ENCODE results near the gene CYP17A1. TPM values are rescaled to one million over a fixed set of nuclear protein-coding genes. Genes with fewer than 3 reads are reported as not detected.
A peak's percentile ranks its signal among the peaks of the same experiment; 100 is the strongest.

CYP17A1 gene
- total RNA-seq, 1 donor from 2014 or later, result not detected

DNA sequence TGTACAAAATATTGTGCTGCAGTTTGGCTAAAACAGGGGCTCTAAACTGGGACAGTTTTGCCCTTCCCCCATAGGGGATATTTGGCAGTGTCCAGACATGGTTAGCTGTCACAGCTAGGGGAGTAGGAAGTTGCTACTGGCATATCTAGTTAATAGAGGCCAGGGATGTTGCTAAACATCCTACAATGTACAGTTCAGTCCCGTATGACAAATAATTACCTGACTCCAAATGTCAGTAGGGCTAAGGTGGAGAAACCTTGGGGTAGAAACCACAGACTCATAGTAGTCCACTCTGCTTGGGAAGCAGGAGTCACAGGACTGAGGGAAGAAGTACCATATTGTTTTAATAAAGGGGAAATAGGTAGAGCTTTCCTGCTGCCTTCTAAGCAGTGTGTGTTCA is 53.6 kb downstream of the CYP17A1 start:
- peak overlapping the region; percentile 35 for H3K27ac Mint-ChIP-seq
- Histone ChIP-seq H3K79me2 (ENCODE audit: low read depth) (no peaks in the 10 kb centered on the region), H4K20me1 (ENCODE audit: low read depth) (peaks cover 7% of the 10 kb centered on the region), H3K27ac (no peak overlapping the region), H3K9me3 (ENCODE audit: low read depth) (no peaks in the 10 kb centered on the region), H3K4me3 (no peak overlapping the region), H3K27me3 (no peaks in the 10 kb centered on the region), H3F3A (ENCODE audit: low read depth) (peaks cover 1% of the 10 kb centered on the region), H3K4me2 (no peak overlapping the region), H3K9ac (no peak overlapping the region), H3K4me1 (peaks cover 19% of the 10 kb centered on the region), H2AFZ (replicated peaks) (no peak overlapping the region), H3K36me3 (no peaks in the 10 kb centered on the region)
- TF ChIP-seq EZH2phosphoT487 (IDR thresholded peaks at IDR 0.05) (no peak), EZH2 (IDR thresholded peaks at IDR 0.05) (no peak)
- TF ChIP-seq, protein P1, sequence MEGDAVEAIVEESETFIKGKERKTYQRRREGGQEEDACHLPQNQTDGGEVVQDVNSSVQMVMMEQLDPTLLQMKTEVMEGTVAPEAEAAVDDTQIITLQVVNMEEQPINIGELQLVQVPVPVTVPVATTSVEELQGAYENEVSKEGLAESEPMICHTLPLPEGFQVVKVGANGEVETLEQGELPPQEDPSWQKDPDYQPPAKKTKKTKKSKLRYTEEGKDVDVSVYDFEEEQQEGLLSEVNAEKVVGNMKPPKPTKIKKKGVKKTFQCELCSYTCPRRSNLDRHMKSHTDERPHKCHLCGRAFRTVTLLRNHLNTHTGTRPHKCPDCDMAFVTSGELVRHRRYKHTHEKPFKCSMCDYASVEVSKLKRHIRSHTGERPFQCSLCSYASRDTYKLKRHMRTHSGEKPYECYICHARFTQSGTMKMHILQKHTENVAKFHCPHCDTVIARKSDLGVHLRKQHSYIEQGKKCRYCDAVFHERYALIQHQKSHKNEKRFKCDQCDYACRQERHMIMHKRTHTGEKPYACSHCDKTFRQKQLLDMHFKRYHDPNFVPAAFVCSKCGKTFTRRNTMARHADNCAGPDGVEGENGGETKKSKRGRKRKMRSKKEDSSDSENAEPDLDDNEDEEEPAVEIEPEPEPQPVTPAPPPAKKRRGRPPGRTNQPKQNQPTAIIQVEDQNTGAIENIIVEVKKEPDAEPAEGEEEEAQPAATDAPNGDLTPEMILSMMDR (IDR thresholded peaks at IDR 0.05), result no peak
- no peaks in the 10 kb centered on the region for H3K9me3 Mint-ChIP-seq
- H3K4me3 Mint-ChIP-seq, result no peak overlapping the region
- H3K36me3 Mint-ChIP-seq, result peaks cover 2% of the 10 kb centered on the region
- no peak for DNase-seq (ENCODE audit: low spot score)
- H3K4me1 Mint-ChIP-seq, result peaks cover 42% of the 10 kb centered on the region
- H3K27me3 Mint-ChIP-seq (ENCODE audit: insufficient read depth, low read depth), result no peaks in the 10 kb centered on the region

DNA sequence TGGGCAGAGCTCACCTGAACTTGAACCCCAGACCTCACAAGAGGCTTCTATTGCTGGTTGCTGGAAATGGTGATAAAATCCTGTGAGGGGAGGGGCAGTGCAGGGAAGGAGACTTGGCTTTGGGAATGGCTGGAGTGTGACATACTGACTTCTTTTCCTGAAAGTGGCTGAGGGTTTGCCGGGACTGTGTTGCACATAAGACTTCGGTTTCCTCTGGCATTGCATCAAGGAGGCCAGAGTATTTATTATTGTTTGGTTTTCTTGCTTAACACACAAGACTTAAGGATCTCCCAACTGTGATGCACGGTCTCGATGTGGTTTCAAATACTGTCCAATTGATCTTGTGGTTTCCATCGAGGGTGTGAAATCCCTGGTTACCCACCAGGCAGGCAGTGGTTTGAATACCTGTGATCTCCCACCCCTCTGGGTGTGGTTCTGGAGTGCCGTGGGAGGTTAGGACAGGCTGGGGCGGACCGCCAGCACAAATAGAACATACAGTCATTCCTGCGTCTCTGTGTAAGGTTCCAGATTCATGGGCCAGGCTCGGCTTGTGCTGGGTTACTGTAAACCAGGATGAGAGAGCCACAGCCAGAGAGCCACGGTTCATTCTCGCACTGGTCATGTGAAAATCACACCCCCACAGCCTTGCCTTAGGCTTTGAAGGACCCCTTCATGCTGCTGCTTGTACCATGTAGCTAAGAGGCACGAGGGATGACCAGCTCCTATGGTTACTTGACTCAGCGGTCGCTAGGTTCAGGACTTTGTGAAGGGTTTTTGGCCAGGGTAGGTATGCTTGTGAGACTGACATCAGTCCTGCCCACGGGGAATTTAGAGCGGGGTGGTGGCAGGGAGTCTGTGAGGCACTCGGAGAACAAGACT is 54.3 kb downstream of the CYP17A1 start:
- peaks cover 8% of the 10 kb centered on the region for H3F3A ChIP-seq (ENCODE audit: low read depth)
- Mint-ChIP-seq H3K27ac (peak overlapping the region; percentile 35), H3K36me3 (no peaks in the 10 kb centered on the region), H3K4me1 (peaks cover 49% of the 10 kb centered on the region), H3K9me3 (no peaks in the 10 kb centered on the region), H3K27me3 (ENCODE audit: insufficient read depth, low read depth) (peaks cover 1% of the 10 kb centered on the region), H3K4me3 (no peak overlapping the region)
- no peaks in the 10 kb centered on the region for H3K36me3 ChIP-seq
- peaks cover 13% of the 10 kb centered on the region for H4K20me1 ChIP-seq (ENCODE audit: low read depth)
- no peak overlapping the region for H3K4me3 ChIP-seq
- H3K4me2 ChIP-seq, result no peak overlapping the region
- no peak overlapping the region for H3K27ac ChIP-seq
- peaks cover 25% of the 10 kb centered on the region for H3K4me1 ChIP-seq
- no peaks in the 10 kb centered on the region for H3K27me3 ChIP-seq
- H3K79me2 ChIP-seq (ENCODE audit: low read depth), result no peaks in the 10 kb centered on the region
- no peak overlapping the region for H2AFZ ChIP-seq (replicated peaks)
- H3K9me3 ChIP-seq (ENCODE audit: low read depth), result no peaks in the 10 kb centered on the region
- H3K9ac ChIP-seq, result no peak overlapping the region
- TF ChIP-seq EZH2phosphoT487 (IDR thresholded peaks at IDR 0.05) (no peak), EZH2 (IDR thresholded peaks at IDR 0.05) (no peak)
- TF ChIP-seq, protein P1 (IDR thresholded peaks at IDR 0.05), result no peak
- no peak for DNase-seq (ENCODE audit: low spot score)

DNA sequence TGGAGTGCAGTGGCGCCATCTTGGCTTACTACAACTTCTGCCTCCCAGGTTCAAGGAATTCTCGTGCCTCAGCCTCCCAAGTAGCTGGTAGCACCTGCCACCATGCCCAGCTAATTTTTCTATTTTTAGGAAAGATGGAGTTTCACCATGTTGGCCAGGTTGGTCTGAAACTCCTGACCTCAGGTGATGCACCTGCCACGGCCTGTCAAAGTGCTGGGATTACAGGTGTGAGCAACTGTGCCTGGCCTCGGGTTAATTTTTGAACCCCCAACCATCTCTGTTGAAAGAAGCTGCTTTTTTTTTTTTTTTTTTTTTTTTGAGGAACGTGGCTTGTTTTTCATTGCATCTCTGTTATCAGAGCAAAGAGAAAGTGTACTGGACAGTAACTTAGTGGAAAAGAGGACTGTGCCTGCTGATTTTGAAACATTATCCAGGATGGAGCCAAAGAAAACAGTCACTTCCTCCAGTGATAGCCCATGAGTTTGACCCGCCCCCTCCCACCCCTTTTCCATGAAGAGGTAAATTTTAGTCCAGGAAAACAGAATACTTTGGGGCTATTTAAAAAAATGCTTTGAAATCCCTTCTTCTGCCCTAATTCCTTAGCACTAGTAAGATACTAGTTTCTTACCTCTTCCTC is 55.2 kb downstream of the CYP17A1 start:
- no peaks in the 10 kb centered on the region for H3K79me2 ChIP-seq (ENCODE audit: low read depth)
- H3K4me2 ChIP-seq, result no peak overlapping the region
- peaks cover 3% of the 10 kb centered on the region for H3K27me3 Mint-ChIP-seq (ENCODE audit: insufficient read depth, low read depth)

More for the DNA sequence above, 55.2 kb downstream of the CYP17A1 start:
- H3K27me3 ChIP-seq, result no peaks in the 10 kb centered on the region
- H3K9me3 Mint-ChIP-seq, result no peaks in the 10 kb centered on the region
- H3K27ac Mint-ChIP-seq, result no peak overlapping the region
- no peaks in the 10 kb centered on the region for H3K9me3 ChIP-seq (ENCODE audit: low read depth)
- peaks cover 22% of the 10 kb centered on the region for H4K20me1 ChIP-seq (ENCODE audit: low read depth)
- no peak overlapping the region for H2AFZ ChIP-seq (replicated peaks)
- TF ChIP-seq, protein P1 (IDR thresholded peaks at IDR 0.05), result no peak
- no peak for TF ChIP-seq EZH2 (IDR thresholded peaks at IDR 0.05)
- TF ChIP-seq EZH2phosphoT487 (IDR thresholded peaks at IDR 0.05), result no peak
- no peak overlapping the region for H3K27ac ChIP-seq
- peaks cover 34% of the 10 kb centered on the region for H3K4me1 ChIP-seq
- no peak overlapping the region for H3K4me3 Mint-ChIP-seq
- no peak overlapping the region for H3K9ac ChIP-seq
- no peak overlapping the region for H3K4me3 ChIP-seq
- H3K36me3 ChIP-seq, result no peaks in the 10 kb centered on the region
- DNase-seq (ENCODE audit: low spot score), result no peak
- peaks cover 17% of the 10 kb centered on the region for H3F3A ChIP-seq (ENCODE audit: low read depth)
- H3K4me1 Mint-ChIP-seq, result peaks cover 54% of the 10 kb centered on the region
- no peaks in the 10 kb centered on the region for H3K36me3 Mint-ChIP-seq
